Measurements from ENCODE around the gene EEF1AKMT2. TPM values are rescaled to one million over a fixed set of nuclear protein-coding genes. Genes with fewer than 3 reads are reported as not detected.

EEF1AKMT2 gene
- total RNA-seq, 1 donor, result 25.3 TPM

GRCh38 chr10:124728830-124729661 is 62.6 kb downstream of the EEF1AKMT2 start:
- TF ChIP-seq, protein P1, sequence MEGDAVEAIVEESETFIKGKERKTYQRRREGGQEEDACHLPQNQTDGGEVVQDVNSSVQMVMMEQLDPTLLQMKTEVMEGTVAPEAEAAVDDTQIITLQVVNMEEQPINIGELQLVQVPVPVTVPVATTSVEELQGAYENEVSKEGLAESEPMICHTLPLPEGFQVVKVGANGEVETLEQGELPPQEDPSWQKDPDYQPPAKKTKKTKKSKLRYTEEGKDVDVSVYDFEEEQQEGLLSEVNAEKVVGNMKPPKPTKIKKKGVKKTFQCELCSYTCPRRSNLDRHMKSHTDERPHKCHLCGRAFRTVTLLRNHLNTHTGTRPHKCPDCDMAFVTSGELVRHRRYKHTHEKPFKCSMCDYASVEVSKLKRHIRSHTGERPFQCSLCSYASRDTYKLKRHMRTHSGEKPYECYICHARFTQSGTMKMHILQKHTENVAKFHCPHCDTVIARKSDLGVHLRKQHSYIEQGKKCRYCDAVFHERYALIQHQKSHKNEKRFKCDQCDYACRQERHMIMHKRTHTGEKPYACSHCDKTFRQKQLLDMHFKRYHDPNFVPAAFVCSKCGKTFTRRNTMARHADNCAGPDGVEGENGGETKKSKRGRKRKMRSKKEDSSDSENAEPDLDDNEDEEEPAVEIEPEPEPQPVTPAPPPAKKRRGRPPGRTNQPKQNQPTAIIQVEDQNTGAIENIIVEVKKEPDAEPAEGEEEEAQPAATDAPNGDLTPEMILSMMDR (IDR thresholded peaks at IDR 0.05; ENCODE audit: insufficient read depth, low read length), result no peak
- no peak for DNase-seq (ENCODE audit: low read depth)
- no peak overlapping the region for H3K4me3 ChIP-seq (ENCODE audit: low read depth, low read length)

DNA sequence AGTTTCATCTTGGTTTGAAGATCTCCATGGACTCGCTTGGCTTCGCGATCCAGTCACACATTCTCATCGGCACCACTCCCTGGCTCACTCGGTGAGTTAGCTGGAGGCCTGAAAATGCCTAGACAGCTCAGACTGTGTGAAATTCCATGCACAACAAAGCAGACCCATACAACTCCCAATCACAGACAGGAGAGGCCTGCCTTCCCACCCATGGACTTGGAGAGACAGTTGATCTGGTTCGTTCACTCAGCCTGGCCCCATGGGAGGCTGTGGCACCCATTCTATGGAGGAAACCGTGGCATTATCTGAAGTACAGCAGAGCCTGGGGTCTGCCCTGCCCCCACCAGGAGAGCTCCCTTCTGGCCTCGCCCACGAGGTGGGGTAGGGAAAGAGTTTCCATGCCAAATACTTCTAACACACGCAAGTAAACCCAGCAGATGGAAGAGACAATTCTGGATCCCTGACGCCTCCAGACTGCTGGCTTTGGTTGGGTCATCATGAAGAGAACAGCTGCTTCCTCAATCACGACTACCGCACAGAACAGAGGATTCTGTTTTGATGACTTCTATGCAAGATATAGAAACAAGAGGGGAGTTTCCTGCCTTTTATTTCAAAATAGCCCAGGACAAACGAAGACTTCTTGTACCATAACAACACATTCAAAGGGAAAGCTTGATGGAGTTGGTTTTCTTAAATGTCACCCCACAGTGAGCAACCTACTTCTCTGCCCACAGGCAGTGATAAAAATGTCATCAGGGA is 63.4 kb downstream of the EEF1AKMT2 start:
- TF ChIP-seq, protein P1 (IDR thresholded peaks at IDR 0.05; ENCODE audit: insufficient read depth, low read length), result no peak
- no peak overlapping the region for H3K4me3 ChIP-seq (ENCODE audit: low read depth, low read length)
- DNase-seq (ENCODE audit: low read depth), result no peak

DNA sequence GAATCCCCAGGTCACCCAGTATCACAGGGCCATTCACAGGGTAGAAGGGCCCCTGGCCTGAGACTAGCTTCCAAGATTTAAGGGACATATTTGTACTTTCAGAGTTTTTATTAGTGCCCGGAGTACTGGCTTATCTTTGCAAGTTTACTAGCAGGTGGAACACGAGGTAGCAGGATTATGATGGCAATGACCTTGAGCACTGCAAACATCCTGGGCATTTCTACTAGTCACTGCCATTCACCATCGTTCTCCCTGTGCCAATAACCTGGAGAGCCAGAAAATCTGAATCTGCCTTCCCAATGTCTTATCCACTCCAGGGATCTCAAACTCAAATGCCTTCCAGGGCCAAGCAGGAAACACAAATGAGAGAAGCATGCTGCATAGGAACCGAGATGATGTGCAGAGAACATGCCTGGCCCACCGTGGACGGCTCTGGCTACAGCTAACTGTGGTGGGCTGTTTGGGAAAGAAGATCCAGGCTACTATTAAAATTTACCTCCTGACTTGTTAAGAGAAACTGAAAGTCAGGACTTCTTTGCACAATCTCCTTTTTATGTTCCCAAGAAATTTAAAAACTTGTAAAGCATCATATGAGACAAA is 64.2 kb downstream of the EEF1AKMT2 start:
- TF ChIP-seq, protein P1 (IDR thresholded peaks at IDR 0.05; ENCODE audit: insufficient read depth, low read length), result no peak

GRCh38 chr10:124725791-124726190 is 65.9 kb downstream of the EEF1AKMT2 start:
- TF ChIP-seq, protein P1 (IDR thresholded peaks at IDR 0.05; ENCODE audit: insufficient read depth, low read length), result no peak
- no peak for DNase-seq (ENCODE audit: low read depth)
- no peak overlapping the region for H3K4me3 ChIP-seq (ENCODE audit: low read depth, low read length)

More for the DNA sequence above, 64.2 kb downstream of the EEF1AKMT2 start:
- no peak overlapping the region for H3K4me3 ChIP-seq (ENCODE audit: low read depth, low read length)
- no peak for DNase-seq (ENCODE audit: low read depth)

DNA sequence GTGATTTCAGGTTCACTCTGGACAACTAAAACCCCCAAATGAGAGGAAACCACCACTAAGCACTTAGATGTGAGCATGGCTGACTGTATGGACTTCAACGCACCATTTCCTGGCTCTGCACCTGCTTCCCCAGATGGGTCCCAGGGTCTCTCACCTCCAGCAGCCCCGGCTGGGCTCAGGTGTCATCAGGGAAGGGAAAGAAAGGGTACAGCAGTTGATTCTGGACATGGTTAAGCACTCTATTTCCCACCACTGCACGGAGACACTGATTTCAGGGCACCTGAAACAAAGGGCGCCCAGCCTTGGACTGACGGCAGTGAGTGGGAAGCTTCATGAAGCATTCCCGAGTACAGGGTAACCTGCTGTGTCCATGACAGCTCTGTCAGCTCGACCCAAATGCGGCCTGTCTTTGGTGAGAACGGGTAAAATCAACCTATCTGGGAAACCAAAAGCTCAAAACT is 66.5 kb downstream of the EEF1AKMT2 start:
- DNase-seq (ENCODE audit: low read depth), result no peak
- H3K4me3 ChIP-seq (ENCODE audit: low read depth, low read length), result no peak overlapping the region
- TF ChIP-seq, protein P1 (IDR thresholded peaks at IDR 0.05; ENCODE audit: insufficient read depth, low read length), result no peak

DNA sequence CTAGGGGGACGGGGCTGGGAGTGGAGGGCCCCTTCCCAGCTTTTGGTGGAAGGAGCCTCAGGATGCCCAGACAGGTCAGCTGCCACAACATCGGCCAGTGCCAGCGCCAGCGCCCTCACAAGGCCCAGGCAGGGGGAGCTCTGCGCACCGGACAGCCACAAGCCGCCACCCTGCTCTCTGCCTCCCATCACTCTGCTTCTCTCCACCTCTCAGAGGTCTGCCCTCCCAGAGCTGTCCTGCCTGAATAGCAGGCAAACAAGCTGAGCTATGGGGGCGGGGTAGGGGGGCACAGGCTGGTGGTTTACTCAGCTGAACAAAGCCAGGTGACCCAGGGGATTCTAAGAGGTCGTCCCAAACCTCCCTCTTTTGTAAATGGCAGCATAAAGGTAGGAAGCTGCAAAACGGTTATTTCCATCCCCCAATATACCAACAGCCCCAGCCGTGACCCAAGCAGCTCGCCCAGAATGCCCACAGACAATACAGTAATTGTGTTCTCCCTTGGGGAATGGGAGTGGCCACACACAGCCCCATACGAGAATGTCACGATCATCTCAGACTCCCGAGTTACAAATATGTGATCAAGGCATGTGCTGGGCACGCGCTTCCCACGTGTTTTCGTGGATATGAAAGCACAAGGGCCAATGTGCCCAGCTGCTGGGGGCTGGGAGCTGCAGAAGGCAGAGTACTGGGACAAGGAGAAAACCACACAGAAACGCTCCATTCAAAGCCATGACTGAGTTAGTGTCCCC is 67.2 kb downstream of the EEF1AKMT2 start:
- no peak overlapping the region for H3K4me3 ChIP-seq (ENCODE audit: low read depth, low read length)
- TF ChIP-seq, protein P1 (IDR thresholded peaks at IDR 0.05; ENCODE audit: insufficient read depth, low read length), result no peak
- no peak for DNase-seq (ENCODE audit: low read depth)

Data from fibroblast of the aortic adventitia (primary cell).